HG02938 (cell line): ENCODE results near the gene RBPJL.
"Not testable (repeated sequence)": the region's sequence is repeated elsewhere in the genome, so short reads cannot be mapped to it uniquely, and the experiment has no call there.

Experiments used
- ATAC-seq: cut with Tn5 transposase; IDR thresholded peaks from one replicate; pipeline ENCODE4 v1.9.1; 2021; ENCODE audit warnings: mild to moderate bottlenecking, moderate library complexity; ENCODE audit not compliant: unreplicated experiment

Gene RBPJL

DNA sequence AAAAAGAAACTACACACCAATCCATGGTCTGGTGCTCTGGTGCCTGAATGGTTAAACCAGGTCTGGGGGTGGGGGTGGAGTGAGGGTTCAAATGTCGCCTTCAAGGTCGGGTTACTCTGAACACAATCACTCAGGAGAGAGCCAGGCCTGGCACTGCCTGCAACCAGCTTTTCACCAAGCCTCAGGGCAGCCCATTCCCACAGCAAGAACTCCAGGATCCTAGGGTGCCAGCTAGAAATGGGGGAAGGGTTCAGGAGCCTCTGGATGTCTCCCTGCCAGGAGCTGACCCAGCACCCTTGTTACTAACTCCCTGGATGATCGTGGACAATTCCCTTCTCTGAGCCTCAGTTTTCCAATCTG is 34.9 kb downstream of the RBPJL start:
- ATAC-seq, result no peak

DNA sequence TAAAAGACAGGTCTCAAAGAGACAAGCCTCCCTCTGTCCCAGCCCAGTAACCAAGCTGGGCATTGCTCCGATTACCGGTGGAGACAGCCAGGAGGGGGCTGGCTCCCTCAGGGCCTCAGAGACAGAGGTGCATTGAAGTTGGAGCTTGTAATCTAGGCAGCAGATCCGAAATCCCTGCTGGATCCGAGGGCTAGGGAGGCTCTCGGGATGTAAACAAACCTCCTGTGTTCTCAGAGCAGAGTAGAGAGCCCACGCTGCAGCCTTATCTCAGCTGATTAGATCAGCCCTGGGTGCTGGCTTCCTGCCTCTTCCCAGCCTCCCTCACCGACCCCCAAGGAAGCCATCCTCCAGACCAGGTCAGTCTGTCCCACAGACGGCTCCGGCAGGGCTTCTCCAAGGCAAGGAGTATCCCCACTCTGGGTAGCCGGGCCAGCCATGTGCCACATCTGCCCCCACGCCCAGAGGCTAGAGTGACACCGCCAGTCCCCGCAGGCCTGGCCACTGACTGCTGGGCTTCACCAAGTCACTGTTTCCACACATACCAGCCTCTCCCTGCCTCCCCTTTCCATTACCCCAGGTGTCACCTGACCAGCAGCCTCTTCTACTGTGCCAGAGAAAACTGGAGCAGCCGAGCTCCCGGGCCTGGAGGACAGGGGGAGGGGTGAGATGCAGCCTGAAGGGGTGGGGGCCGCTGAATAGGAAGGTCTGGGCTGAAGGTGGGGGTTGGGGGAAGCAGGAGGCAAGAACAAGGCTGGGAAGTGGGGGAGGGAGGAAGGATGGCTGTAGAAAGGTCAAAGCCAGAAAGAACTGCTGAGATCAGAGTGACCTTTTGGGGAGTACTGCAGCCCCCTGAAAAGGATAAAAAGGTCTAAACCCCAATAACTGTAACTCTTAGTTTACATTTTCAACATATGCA is 35.6 kb downstream of the RBPJL start:
- ATAC-seq, result no peak

DNA sequence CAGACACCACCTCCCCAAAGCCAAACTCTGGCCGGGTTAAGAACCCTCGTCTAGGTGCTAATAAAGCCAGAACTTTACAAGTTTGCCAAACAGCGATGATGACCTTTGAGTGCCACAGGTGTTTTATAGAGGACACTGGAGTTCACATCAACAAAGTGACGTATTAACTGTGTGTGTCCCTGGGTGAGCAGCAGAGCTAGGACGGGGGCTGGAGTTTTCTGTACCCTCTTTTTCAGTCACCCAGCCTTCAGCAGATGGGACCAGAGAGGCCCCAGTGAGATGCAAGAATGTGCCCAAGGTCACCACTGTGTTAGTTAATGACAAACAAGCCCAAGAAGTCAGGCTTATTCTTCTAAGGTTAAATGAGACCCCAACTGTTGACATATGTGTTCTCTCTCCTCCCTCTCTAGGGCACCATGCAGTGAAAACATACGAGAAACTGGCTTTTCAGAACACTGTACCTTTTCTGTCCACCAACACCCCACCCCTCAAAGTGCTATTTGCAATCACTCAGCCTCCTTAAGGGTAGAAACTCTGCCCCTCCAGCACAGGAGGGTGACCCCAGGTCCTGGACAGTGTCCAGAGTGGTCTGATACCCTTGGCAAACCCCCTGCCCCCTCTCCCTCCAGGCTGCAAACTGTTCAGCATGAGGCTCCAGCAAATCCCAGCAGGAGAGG is 36.4 kb downstream of the RBPJL start:
- ATAC-seq, result no peak

DNA sequence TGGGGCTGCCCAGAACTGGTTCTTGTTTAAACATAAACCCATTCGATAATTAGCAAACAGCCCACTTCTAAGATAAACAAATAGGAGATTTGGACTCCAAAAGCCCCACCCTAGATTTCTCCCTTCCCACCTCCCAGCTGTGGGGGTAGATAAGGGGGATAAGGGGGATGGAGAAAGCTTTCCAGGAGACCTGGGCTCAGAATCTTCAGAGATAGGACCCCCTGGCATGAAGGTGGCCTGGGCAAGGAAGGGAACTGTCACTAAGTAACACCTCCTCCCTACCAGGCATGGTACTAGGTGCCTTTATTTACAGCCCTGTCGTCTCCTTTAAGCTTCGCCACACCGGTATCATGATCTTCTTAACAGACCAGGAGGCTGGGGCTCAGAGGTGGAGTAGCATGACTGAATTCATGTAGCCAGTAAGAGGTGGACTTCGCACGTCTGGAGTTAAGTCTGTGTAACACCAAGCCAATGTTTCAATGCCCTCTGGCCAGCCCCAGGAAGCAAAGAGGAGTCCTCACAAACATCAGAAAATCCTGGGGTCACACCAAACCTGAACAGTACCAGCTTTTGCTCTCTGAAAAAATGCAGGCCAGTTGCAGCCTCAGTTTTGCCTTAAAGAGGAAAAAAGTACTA is 37.0 kb downstream of the RBPJL start:
- no peak for ATAC-seq

DNA sequence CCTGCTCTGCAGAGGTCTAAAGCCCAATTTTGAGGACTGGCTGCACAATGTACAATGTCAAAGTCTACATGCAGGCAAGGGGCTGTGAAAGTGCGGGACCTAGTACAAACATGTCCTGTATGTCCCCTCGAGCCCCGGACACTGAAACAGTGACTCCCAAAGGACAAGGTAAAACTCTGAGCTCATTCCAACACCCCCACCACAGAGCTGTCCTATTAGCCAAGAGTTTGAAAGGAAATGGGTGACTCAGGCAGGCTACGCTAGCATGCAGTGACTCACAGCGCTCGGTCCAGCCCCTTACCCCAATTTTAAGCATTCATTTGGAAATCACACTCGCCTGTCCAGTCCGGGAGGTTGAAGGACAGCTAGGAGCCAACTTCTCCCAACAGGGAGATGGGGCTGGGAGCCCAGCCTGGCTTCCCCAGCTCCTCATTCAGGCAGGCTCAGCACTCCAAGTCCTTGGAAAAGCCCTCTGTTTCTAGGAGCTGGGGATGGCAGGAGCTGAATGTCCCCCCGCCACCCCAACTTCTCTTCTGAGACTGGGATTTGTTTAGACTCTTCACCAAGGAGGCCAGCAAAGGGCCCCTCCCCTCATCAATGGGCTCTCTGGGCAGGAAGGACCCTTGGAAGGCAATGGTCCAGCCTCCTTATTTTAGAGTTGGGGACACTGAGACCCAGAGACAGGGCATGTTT is 37.7 kb downstream of the RBPJL start:
- no peak for ATAC-seq

DNA sequence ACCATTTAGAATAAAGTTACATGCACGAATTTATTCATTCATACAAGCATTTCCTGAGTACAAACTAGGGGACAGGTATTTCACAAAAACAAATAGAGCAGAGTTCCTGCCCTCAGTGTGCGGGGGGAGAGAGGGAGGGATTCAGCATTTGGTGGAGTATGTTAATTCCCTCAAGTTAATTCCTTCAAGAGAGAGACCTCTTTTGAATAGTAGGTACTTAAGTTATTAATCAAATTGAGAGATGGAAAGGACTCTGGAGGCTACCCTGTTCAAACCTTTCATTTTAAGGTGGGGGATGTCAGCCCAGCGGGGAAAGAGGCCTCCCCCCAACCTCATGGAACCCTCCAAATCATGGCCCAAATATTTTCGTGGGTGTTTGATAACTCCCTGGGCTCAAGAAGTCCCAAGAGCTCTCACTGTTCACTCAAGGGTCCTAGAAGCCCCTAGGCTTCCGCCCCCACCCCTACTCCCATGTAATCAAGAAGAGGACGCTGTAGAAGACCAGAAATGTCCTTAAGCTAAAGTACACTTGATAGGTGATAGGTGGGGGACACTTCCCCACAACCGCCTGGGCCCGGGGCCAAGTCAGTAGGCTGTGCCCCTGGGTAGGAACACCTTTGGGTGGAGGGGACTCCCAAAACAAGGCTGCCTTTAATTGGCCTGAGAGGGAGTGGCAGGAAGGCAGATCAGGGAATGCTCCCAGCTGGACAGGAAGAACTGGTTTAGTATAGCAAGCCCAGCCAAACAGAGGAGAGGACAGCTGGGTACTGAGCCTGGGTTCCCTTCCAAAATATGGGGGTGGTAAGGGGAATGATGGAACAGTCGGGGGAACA is 38.7 kb downstream of the RBPJL start:
- ATAC-seq, result no peak

DNA sequence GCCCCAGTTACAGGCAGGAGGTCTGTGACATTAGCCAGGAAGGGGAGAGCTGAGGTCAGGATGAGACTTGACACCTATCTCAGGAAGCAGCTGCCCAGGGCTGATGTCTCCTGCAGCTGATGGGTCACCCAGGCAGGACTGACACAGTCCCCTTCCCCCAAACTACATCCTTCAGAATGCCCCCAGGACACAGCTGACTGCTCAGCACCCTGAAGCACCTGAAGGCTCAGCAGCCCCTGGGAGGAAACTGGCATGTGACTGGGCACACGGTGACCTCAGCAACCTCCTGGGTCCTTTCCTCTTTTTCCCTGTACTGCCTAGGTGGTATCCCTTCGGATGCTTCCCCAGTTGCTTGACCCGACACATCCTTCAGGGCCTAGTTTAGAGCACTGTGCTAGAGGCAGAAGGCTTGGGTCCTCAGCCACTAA is 39.7 kb downstream of the RBPJL start:
- no peak for ATAC-seq

DNA sequence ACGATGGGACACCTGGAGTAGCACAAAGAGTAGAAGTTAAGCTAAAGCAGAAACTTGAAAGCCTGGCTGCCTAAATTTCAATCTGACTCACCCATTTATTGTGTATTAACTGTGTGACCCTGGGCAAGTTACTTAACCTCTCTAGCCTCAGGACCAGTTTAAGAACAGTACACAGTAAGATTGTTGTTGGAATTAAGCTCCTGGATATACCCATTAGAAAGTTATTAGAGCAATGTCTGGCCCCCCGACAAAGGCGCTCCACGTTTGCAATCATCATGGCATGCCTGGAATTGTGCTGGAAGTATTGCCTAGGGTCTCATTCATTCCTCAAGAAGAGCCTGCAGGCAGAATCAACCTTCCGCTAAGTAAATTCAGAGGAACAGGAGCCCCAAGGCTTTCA is 40.2 kb downstream of the RBPJL start:
- no peak for ATAC-seq

DNA sequence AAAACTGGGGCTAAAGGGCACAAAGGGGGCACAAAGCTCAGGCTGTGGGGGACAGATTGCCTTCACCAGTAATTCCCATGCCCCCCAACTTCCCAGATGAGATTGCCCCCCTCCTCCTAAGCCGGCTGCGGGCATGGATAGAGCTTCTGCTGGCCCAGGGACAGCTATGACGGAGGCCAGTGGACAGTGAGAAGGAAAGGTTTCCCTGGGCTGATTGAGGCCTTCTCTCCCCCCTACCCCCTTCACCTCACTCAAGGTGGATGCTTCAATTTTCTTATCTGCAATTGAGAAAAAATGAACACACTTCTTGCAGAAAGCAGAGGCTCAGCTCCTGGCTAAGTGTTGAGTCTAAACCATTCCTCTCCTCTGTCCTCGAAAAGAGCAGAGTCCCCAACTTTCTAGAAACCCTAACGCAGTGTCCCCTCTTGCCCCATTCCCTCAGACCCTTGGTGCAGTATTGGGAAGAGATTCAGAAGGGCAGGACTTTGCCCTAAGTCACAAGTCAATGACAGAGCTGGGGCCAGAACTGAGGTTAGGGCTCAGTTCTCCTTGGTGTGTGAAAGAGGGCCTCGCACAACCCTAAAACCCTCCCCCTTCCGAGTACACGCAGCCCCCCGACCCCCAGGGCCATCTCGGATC is 40.8 kb downstream of the RBPJL start:
- ATAC-seq, result no peak

DNA sequence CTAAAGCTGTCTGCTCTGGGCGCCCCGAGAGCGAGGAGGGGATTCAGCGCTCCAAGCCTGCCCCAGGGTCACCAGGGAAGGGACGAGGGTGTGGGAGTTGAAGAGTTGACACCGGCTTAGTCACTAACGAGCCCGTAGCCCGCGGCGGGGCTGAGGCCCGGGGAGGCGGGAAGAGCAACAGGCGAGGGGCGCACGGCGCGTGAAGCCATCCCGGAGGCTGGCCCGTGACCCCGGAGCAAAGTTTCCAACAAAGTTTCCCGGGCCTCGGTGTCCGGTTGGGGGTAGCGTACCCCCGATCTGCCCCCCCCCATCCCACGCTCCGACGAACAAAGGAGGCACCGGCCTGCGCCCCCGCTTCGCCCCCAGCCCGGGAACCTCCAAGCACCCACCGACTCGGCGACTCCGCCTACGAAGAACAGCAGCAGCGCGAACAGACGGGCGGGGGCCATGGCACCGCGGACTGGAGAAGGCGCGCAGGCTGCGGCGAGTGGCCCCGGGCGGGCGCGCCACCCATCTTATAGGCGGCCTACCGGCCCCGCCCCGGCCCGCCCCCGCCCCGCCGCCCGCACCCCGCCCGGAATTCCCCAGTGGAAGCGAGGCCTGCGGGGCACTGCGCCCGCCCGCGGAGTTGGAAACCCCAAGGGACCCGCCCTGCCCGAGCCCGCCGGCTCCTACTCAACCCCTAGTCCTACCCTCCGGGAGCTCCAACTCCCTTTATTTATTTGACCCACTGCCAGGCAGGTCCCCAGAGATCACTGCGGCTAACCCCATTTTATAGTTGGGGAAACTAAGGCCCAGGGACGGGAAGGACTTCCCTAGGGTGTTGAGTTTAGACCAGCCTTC is 41.5 kb downstream of the RBPJL start, which contains the start of gene SDC4:
TSS of gene SDC4 (minus strand) at position 489 of the 843 bp plus-strand sequence. CDS start at position 449, 40 bp downstream.
- no peak for ATAC-seq

DNA sequence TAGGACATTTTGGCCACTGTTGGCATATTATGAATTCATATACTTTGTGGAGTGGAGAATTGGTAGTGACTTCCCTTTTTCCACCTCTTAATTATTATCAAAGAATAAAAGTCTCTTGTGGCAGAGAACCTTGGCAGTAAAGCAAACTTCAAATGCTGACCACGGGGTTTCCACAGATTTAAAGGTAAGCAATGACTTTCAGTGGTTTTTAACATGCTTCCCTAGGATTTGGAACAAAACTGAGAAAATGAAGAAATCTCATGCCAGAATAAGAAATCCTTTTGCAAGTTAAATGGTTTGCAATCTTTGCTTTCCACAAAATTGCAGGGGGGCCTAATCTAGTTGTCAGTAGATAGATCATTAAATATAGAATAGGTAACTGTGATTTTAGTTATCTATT is 43.6 kb downstream of the RBPJL start:
- no peak for ATAC-seq

DNA sequence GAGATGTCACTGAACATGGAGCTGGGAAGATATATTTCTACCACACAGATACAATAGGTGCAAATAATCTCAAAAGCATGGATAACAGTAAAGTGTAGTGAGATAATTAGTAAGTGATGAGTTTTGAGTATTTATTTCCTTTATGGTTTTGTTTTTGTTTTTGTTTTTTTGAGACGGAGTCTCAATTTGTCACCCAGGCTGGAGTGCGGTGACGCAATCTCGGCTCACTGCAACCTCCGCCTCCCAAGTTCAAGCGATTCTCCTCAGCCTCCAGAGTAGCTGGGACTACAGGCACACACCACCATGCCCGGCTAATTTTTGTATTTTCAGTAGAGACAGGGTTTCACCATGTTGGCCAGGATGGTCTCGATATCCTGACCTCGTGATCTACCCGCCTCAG is 44.2 kb downstream of the RBPJL start:
- not testable (repeated sequence) for ATAC-seq

DNA sequence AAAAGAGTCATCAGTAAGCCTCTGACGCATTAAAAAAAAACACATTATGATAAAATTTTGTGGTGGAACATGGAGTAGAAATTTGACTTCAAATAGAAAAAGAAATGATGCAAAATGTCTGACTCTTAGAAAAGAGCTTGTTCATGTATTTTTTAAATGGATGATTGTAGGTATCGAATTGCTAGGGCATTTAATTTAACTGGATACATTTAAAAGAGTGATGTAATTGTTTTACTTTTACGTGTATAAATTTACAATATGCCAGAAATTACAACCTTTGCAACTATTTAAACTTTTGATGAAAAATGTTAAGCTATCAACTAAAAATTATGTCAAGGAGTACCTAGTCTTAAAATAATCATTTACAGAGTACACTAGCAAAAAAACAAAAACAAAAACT is 46.1 kb downstream of the RBPJL start:
- ATAC-seq, result no peak

DNA sequence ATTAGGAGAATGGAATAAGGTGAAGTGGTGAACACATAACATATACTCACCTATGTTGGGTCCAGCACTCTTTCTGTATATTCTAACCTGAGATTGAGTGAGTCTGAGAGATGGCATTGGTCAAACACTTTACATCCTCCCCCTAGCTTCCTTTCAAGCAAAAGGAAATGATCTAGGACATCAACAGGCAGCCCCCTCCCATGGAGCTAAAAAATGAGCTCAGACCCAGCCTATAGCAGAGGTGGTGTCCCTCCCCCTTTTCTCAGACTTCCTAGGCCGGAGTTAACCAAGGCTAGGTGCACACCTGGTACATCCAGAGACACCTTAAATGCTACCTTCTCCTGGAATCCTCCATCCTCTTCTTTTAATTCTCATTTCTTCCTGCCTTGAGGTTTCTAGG is 47.1 kb downstream of the RBPJL start:
- ATAC-seq, result no peak

DNA sequence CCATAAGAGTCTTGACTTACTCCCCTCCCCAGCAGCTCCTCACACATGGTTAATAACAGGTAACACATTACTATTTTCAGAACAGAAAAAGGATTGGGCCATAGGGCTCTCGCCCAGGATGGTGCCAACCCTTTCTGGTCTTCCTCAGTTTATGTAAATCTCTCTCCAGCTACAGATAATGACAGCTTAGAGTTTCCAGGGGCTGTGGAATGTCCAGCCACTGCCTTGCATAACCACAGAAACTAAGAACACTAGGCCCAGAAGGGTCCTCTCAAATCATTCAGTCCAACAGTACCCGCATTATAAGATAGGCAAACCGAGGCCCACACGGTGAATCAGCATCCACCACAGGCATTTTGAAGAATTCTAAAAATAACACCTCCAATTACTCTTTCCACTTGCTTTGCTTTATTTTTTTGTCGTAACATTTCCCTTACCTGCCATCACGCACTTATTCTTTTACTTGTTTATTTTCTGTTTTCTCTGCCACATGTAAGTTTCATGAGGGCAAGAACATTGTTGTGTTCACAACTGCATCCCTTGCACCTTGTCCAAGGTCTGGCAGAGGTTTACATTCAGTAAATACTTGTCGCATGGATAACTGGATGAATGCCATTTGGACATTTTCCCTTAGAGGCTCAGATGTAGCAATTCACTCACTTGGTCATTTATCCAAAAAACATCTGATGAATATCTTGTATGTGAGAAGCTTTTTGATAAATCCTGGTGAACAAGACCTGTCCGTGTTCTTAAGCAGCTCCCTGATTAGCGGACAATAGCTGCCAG is 48.0 kb downstream of the RBPJL start:
- no peak for ATAC-seq

DNA sequence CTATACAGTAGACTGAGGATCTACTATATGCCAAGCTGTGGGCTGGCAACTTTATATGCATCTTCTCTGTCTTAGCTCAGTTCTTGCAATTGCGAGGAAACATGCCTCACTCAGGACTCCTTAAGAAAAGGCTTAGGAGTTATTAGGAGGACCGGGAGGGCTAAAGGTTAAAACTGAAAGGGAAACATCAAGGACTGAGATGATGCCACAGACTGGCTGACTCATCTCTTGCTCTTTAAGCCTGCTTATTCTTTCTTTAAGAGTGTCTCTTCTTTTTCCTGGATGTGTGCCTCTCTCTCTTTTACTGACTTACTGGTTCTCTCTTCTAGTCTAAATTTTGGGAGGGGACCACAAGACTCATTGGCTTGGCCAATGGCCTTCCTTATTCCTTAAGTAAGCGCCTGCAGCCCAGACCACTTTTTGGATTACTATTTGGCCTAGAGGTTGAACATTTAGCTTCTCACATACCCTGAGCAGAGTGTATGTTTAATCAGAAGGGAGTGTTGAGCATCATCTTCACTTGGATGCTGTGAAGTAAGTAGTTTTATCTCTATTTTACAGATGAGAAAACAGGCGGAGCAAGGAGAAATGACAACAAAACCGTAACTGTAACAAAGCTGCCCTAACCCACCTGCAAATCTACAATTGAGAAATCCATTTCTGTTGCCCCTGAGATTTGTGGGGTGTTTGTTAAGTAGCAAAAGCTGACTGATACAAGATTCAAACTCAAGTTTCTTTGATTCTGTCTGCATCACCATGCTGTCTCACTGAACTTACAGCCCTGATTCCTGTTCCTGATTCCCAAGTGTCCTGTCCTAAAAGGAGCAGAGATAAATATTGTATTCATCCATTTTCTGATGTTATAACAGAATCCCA is 48.8 kb downstream of the RBPJL start:
- ATAC-seq, result no peak
